ENCODE measurements around the gene MACC1.

MACC1 gene

GRCh38 chr7:20206104-20206896, 10.9 kb downstream of the MACC1 start:
- no peak overlapping the region for H3K27ac ChIP-seq
- TF ChIP-seq, protein P1, sequence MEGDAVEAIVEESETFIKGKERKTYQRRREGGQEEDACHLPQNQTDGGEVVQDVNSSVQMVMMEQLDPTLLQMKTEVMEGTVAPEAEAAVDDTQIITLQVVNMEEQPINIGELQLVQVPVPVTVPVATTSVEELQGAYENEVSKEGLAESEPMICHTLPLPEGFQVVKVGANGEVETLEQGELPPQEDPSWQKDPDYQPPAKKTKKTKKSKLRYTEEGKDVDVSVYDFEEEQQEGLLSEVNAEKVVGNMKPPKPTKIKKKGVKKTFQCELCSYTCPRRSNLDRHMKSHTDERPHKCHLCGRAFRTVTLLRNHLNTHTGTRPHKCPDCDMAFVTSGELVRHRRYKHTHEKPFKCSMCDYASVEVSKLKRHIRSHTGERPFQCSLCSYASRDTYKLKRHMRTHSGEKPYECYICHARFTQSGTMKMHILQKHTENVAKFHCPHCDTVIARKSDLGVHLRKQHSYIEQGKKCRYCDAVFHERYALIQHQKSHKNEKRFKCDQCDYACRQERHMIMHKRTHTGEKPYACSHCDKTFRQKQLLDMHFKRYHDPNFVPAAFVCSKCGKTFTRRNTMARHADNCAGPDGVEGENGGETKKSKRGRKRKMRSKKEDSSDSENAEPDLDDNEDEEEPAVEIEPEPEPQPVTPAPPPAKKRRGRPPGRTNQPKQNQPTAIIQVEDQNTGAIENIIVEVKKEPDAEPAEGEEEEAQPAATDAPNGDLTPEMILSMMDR (conservative IDR thresholded peaks at IDR 0.05), result no peak

GRCh38 chr7:20203316-20203715, 13.9 kb downstream of the MACC1 start:
- TF ChIP-seq, protein P1 (conservative IDR thresholded peaks at IDR 0.05), result no peak
- H3K27ac ChIP-seq, result no peak overlapping the region

DNA sequence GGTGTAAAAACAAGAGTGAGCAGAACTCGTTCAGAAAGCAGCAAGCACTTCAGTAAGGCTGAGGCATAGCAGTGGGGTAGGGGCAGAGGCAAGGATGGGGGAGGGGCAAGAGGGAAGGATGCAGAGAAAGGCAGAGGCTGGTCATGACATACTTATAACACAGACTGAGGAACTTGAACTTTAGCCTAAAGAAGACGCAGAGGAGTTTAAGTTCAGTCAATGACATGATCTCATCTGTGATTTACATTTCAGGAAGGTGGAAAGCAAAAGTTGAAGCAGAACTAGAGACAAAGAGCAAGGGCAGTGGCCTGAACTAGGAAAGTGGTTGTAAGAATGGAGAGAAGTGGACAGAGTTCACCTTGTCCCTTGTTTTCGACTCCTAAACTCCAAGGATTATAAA, 15.8 kb downstream of the MACC1 start:
- TF ChIP-seq, protein P1 (conservative IDR thresholded peaks at IDR 0.05), result no peak
- H3K27ac ChIP-seq, result no peak overlapping the region

GRCh38 chr7:20200971-20201370, 16.2 kb downstream of the MACC1 start:
- H3K27ac ChIP-seq, result no peak overlapping the region
- TF ChIP-seq, protein P1 (conservative IDR thresholded peaks at IDR 0.05), result no peak

- TF ChIP-seq, protein P1 (conservative IDR thresholded peaks at IDR 0.05), result no peak
- H3K27ac ChIP-seq, result no peak overlapping the region
Measured at GRCh38 chr7:20200361-20200760, 16.8 kb downstream of the MACC1 start.

- TF ChIP-seq, protein P1 (conservative IDR thresholded peaks at IDR 0.05), result no peak
- H3K27ac ChIP-seq, result no peak overlapping the region
Measured at GRCh38 chr7:20199015-20199737, 18.0 kb downstream of the MACC1 start.

- TF ChIP-seq, protein P1 (conservative IDR thresholded peaks at IDR 0.05), result no peak
- H3K27ac ChIP-seq, result no peak overlapping the region
Measured at GRCh38 chr7:20198260-20198659, 18.9 kb downstream of the MACC1 start.

Data from VCaP (cell line).